Endothelial cell of umbilical vein (primary cell): ENCODE results near the gene TTF2. TPM values are rescaled to one million over a fixed set of nuclear protein-coding genes. Genes with fewer than 3 reads are reported as not detected.

Source experiments
- BruUV-seq: library from RNA; stranded (reverse); fragments of 400-500 nt; replicated peaks from 2 replicates; lab custom pipeline; 2021; lab: Mats Ljungman, UMichigan
- CTCF ChIA-PET: fragments of 300-600, 350-600 bp; sonication (Branson Sonifier 250); formaldehyde crosslinking; loops from one replicate; lab custom pipeline; 2021; ENCODE audit warnings: antibody characterized with exemption, inconsistent platforms; lab: Charles Lee
- POLR2A ChIA-PET: fragments of 300-600, 350-600 bp; sonication (Branson Sonifier 250); formaldehyde crosslinking; loops from one replicate; lab custom pipeline; 2021; ENCODE audit warnings: antibody characterized with exemption, inconsistent platforms; lab: Charles Lee
- DNase-seq: peaks from one replicate; pipeline ENCODE4 v3.0.0-alpha.2; 2011; ENCODE audit warnings: low read depth, low spot score
- FAIRE-seq: peaks from 2 replicates; lab custom pipeline; 2011; peaks lifted over from hg19 to GRCh38; lab: Jason Lieb, UNC
- H2AFZ ChIP-seq: 2 replicates; pipeline ENCODE4 v1.6.0; 2012; ENCODE audit warnings: low read depth, low read length, control low read depth, inconsistent platforms
- H3K27ac ChIP-seq: 2 replicates; pipeline ENCODE4 v1.5.1; 2011; ENCODE audit warnings: low read depth, mild to moderate bottlenecking, control low read depth, low read length, moderate library complexity; ENCODE audit not compliant: insufficient read depth
- H3K27me3 ChIP-seq, 2 experiments: 2 replicates each; pipeline versions ENCODE4 v1.6.0 to v1.6.1; 2011; ENCODE audit warnings: low read length in 2 of 2, mixed read lengths in 1 of 2; ENCODE audit not compliant: control insufficient read depth in 2 of 2, insufficient read depth in 2 of 2
- H3K36me3 ChIP-seq, 2 experiments: 2 replicates in 1 of 2; 3 replicates in 1 of 2; pipeline ENCODE4 v1.5.1; 2011; ENCODE audit warnings: low read length in 2 of 2, mild to moderate bottlenecking in 1 of 2, moderate library complexity in 1 of 2; ENCODE audit not compliant: control insufficient read depth in 2 of 2, insufficient read depth in 2 of 2; ENCODE audit errors: extremely low read depth in 1 of 2
- H3K4me1 ChIP-seq: 3 replicates; pipeline ENCODE4 v1.5.1; 2011; ENCODE audit warnings: mild to moderate bottlenecking, low read length; ENCODE audit not compliant: control insufficient read depth, insufficient read depth; ENCODE audit errors: extremely low read depth
- H3K4me2 ChIP-seq: 2 replicates; pipeline ENCODE4 v1.6.1; 2011; ENCODE audit warnings: low read length, control low read depth, mixed read lengths; ENCODE audit not compliant: insufficient read depth
- H3K4me3 ChIP-seq, 3 experiments: fragments of 200-600 bp in 1 of 3; sonication (generic), shearing (Covaris generic) in 1 of 3; replicated peaks in 1 of 3; 2 replicates each; pipeline ENCODE4 v1.5.1; 2011 to 2016; ENCODE audit warnings: control low read depth in 3 of 3, low read length in 3 of 3, mild to moderate bottlenecking in 2 of 3, inconsistent platforms in 1 of 3, low read depth in 1 of 3, moderate library complexity in 1 of 3; ENCODE audit not compliant: insufficient read depth in 1 of 3
- H3K79me2 ChIP-seq: 2 replicates; pipeline ENCODE4 v1.6.0; 2012; ENCODE audit warnings: low read length, inconsistent platforms; ENCODE audit not compliant: control insufficient read depth, insufficient read depth
- H3K9ac ChIP-seq: replicated peaks from 2 replicates; pipeline ENCODE3; 2011; ENCODE audit warnings: low read length, control low read depth; ENCODE audit not compliant: insufficient read depth; ENCODE audit errors: extremely low read depth
- H3K9me1 ChIP-seq: replicated peaks from 3 replicates; pipeline ENCODE4 v1.6.0; 2011; ENCODE audit warnings: mild to moderate bottlenecking, low read length; ENCODE audit not compliant: control insufficient read depth, insufficient read depth; ENCODE audit errors: extremely low read depth
- H3K9me3 ChIP-seq: replicated peaks from 2 replicates; pipeline ENCODE4 v1.5.1; 2012; ENCODE audit warnings: low read length, inconsistent platforms; ENCODE audit not compliant: control insufficient read depth, insufficient read depth
- H4K20me1 ChIP-seq: replicated peaks from 2 replicates; pipeline ENCODE3; 2011; ENCODE audit warnings: mild to moderate bottlenecking, low read length; ENCODE audit not compliant: control insufficient read depth, insufficient read depth; ENCODE audit errors: extremely low read depth
- EZH2 ChIP-seq: IDR thresholded peaks from 2 replicates; pipeline ENCODE4 v1.6.1; 2012; ENCODE audit warnings: borderline replicate concordance, low read depth, mild to moderate bottlenecking, moderate library complexity, low read length, inconsistent platforms; ENCODE audit not compliant: severe bottlenecking
- FOS ChIP-seq: IDR thresholded peaks from 2 replicates; pipeline ENCODE4 v1.6.1; 2011; ENCODE audit warnings: mild to moderate bottlenecking, low read length, moderate library complexity, borderline replicate concordance; ENCODE audit not compliant: insufficient read depth
- GATA2 ChIP-seq: IDR thresholded peaks from 2 replicates; pipeline ENCODE4 v1.7.0; 2011; ENCODE audit warnings: low read depth, mild to moderate bottlenecking, moderate library complexity, mixed read lengths, low read length; ENCODE audit not compliant: insufficient read length, insufficient read depth
- JUN ChIP-seq: IDR thresholded peaks from 2 replicates; pipeline ENCODE4 v1.6.1; 2011; ENCODE audit warnings: borderline replicate concordance, low read depth; ENCODE audit not compliant: insufficient read length, insufficient read depth
- MYC ChIP-seq: IDR thresholded peaks from one replicate; pipeline ENCODE4 v1.6.1; 2011; ENCODE audit warnings: mild to moderate bottlenecking, low read depth, low read length
- POLR2A ChIP-seq: IDR thresholded peaks from 2 replicates; pipeline ENCODE4 v1.6.1; 2012; ENCODE audit warnings: low read depth, mild to moderate bottlenecking, control low read depth, low read length
- POLR2AphosphoS5 ChIP-seq: IDR thresholded peaks from 2 replicates; pipeline ENCODE4 v1.6.1; 2012; ENCODE audit warnings: low read depth, mild to moderate bottlenecking, control low read depth, low read length, moderate library complexity; ENCODE audit not compliant: insufficient read depth
- dilution Hi-C: fragments of 300-500 bp; cut with MboI; formaldehyde crosslinking; loops from one replicate; pipeline ENCODE4 v1.15.0; 2019; ENCODE audit warnings: low sequenced_read_pairs; ENCODE audit not compliant: extremely low pct_ligation_motif_present
- intact Hi-C: fragments of 100-400 bp; cut with micrococcal nuclease; formaldehyde crosslinking; loops from one replicate; pipeline ENCODE4 v1.10.0; 2022
- polyA plus RNA-seq, 4 experiments: library from polyadenylated mRNA; depleted of rRNA in 3 of 4; stranded (reverse) in 3 of 4; unstranded in 1 of 4; fragments of >200 nt; gene quantifications; 2 replicates each; pipeline versions ENCODE4 v1.2.1 to v1.2.3, GENCODE V29; 2011 to 2012; ENCODE audit warnings: missing spikeins in 1 of 4
- total RNA-seq: library from RNA; stranded (reverse); gene quantifications from 2 replicates; pipeline ENCODE4 v1.2.3, GENCODE V29; 2021
- TF ChIP-seq, protein P1 (sequence below): IDR thresholded peaks from 2 replicates; pipeline ENCODE4 v1.6.1; 2011; ENCODE audit not compliant: insufficient read depth, insufficient read length
- TF ChIP-seq, protein P2 (sequence below), 2 donors: IDR thresholded peaks; 1 replicate in 1 of 2; 2 replicates in 1 of 2; pipeline ENCODE4 v1.5.1; 2011; ENCODE audit warnings: low read length in 2 of 2, mild to moderate bottlenecking in 2 of 2, moderate library complexity in 2 of 2, control low read depth in 1 of 2, inconsistent platforms in 1 of 2, low read depth in 1 of 2; ENCODE audit not compliant: insufficient read depth in 1 of 2; ENCODE audit errors: extremely low read depth in 1 of 2

The TTF2 gene
- total and polyA plus RNA-seq, 2 donors (not counting 3 experiments of a cell fraction or from before 2014, with no cell fraction given), result 8.8 to 44.4 TPM

DNA sequence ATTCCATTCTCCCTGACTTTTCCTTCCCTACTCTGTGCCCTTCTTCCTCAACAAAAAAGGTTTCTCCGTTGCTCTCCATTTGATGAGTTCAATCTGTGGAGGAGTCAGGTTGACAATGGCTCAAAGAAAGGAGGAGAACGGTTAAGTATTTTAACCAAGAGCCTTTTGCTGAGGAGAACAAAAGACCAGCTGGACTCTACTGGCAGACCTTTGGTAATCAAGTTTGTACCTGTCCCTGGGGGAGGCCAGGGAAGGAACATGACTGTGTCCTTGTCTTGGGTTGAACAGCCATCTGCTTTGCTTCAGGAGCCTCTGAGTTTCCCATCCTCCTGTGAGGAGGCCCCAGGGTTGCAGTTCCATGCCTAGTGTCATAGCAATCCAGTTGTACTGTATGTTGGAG, 29.9 kb downstream of the TTF2 start:
- DNase-seq, result no peak
- no peak for FAIRE-seq
- no peak overlapping the region for H2AFZ ChIP-seq
- dilution Hi-C loops, result no loop called here
- peaks cover 3 to 6% of the 10 kb centered on the region in 2 experiments for H3K36me3 ChIP-seq
- no peaks in the 10 kb centered on the region for H3K9me1 ChIP-seq
- no peak overlapping the region for H3K9ac ChIP-seq
- no TSS peak for BruUV-seq
- no peaks in the 10 kb centered on the region for H3K9me3 ChIP-seq
- H3K4me3 ChIP-seq, result no peak overlapping the region
- intact Hi-C loops, result loop anchor here (10.0 kb wide), 1 partner anchor 735 kb away; no protein-coding TSS in a partner anchor
- H3K27ac ChIP-seq, result no peak overlapping the region
- H3K4me2 ChIP-seq, result no peak overlapping the region
- TF ChIP-seq, protein P1, sequence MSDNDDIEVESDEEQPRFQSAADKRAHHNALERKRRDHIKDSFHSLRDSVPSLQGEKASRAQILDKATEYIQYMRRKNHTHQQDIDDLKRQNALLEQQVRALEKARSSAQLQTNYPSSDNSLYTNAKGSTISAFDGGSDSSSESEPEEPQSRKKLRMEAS, result no peak
- TF ChIP-seq POLR2A (no peak), GATA2 (no peak), JUN (no peak), MYC (no peak), FOS (no peak), EZH2 (no peak), POLR2AphosphoS5 (no peak)
- TF ChIP-seq, protein P2, sequence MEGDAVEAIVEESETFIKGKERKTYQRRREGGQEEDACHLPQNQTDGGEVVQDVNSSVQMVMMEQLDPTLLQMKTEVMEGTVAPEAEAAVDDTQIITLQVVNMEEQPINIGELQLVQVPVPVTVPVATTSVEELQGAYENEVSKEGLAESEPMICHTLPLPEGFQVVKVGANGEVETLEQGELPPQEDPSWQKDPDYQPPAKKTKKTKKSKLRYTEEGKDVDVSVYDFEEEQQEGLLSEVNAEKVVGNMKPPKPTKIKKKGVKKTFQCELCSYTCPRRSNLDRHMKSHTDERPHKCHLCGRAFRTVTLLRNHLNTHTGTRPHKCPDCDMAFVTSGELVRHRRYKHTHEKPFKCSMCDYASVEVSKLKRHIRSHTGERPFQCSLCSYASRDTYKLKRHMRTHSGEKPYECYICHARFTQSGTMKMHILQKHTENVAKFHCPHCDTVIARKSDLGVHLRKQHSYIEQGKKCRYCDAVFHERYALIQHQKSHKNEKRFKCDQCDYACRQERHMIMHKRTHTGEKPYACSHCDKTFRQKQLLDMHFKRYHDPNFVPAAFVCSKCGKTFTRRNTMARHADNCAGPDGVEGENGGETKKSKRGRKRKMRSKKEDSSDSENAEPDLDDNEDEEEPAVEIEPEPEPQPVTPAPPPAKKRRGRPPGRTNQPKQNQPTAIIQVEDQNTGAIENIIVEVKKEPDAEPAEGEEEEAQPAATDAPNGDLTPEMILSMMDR (IDR thresholded peaks at IDR 0.05; ENCODE audit: extremely low read depth in 1 of 2, insufficient read depth in 1 of 2, low read depth in 1 of 2, low read length in 2 of 2), result no peak
- no peaks in the 10 kb centered on the region for H3K27me3 ChIP-seq
- CTCF ChIA-PET, result interaction anchor here (1.3 to 1.8 kb wide), 3 partner anchors 13 to 33 kb away, joined by 4 to 7 read pairs (median 6); partner anchors contain the start of gene TTF2
- H3K4me1 ChIP-seq, result peaks cover 24% of the 10 kb centered on the region
- POLR2A ChIA-PET, result no interaction called here
- H3K79me2 ChIP-seq, result no peaks in the 10 kb centered on the region
- no peaks in the 10 kb centered on the region for H4K20me1 ChIP-seq
